SK-N-DZ (cell line): Measurements from ENCODE around the gene AKAP13.
"Not testable (repeated sequence)": the region's sequence is repeated elsewhere in the genome, so short reads cannot be mapped to it uniquely, and the experiment has no call there.

Source experiments
- DNase-seq: peaks from one replicate; pipeline ENCODE4 v3.0.0-alpha.2; 2015; ENCODE audit warnings: low spot score

AKAP13 gene

GRCh38 chr15:85568261-85568808 lies 187.9 kb downstream of the AKAP13 start:
- no peak for DNase-seq

DNA sequence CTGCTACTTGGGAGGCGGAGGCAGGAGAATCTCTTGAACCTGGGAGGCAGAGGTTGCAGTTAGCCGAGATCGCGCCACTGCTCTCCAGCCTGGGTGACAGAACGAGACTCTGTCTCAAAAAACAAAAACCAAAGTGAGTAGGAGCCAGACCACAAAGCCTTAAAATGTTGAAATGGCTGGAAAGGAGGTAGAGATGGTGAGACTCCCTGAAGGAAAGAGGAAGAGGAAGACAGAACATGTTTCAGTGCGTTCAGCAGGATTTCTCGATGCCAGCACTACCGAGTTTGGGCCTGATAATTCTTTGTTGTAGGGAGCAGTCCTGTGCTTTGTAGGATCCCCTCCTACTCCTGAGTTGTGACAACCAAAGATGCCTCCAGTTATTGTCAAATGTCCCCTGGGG lies 189.9 kb downstream of the AKAP13 start:
- no peak for DNase-seq

- no peak for DNase-seq
Observed at GRCh38 chr15:85571780-85572179, 191.4 kb downstream of the AKAP13 start.

DNA sequence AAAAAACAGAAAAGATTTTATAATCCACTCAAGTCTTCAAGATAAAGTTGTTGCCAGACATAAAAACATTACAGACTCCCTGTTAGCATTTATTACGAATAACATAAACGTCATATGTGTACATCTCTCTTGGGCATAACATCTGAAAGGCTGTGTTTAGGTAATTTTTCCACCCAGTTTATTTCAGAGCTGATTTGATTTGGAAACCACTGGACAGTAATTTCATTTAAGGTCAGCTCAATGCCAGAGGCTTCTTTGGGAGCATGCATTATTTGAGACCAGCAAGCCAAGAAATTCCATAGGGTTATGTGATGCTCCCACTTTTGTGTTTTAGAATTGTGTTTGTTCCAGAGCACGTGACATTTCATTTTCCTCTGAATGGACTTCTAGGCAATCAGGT lies 196.0 kb downstream of the AKAP13 start:
- DNase-seq, result no peak

DNA sequence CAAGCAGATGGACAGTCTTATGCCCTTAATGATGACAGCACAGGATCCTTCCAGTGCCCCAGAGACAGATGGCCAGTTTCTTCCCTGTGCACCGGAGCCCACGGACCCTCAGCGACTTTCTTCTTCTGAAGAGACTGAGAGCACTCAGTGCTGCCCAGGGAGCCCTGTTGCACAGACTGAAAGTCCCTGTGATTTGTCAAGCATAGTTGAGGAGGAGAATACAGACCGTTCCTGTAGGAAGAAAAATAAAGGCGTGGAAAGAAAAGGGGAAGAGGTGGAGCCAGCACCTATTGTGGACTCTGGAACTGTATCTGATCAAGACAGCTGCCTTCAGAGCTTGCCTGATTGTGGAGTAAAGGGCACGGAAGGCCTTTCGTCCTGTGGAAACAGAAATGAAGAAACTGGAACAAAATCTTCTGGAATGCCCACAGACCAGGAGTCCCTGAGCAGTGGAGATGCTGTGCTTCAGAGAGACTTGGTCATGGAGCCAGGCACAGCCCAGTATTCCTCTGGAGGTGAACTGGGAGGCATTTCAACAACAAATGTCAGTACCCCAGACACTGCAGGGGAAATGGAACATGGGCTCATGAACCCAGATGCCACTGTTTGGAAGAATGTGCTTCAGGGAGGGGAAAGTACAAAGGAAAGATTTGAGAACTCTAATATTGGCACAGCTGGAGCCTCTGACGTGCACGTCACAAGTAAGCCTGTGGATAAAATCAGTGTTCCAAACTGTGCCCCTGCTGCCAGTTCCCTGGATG lies 198.7 kb downstream of the AKAP13 start:
- DNase-seq, result no peak

GRCh38 chr15:85579957-85580694 lies 199.7 kb downstream of the AKAP13 start:
- no peak for DNase-seq

- DNase-seq, result no peak
Observed at GRCh38 chr15:85580879-85581278, 200.5 kb downstream of the AKAP13 start.

DNA sequence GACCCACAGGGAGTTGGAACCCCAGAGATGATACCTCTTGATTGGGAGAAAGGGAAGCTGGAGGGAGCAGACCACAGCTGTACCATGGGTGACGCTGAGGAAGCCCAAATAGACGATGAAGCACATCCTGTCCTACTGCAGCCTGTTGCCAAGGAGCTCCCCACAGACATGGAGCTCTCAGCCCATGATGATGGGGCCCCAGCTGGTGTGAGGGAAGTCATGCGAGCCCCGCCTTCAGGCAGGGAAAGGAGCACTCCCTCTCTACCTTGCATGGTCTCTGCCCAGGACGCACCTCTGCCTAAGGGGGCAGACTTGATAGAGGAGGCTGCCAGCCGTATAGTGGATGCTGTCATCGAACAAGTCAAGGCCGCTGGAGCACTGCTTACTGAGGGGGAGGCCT lies 201.1 kb downstream of the AKAP13 start:
- no peak for DNase-seq

DNA sequence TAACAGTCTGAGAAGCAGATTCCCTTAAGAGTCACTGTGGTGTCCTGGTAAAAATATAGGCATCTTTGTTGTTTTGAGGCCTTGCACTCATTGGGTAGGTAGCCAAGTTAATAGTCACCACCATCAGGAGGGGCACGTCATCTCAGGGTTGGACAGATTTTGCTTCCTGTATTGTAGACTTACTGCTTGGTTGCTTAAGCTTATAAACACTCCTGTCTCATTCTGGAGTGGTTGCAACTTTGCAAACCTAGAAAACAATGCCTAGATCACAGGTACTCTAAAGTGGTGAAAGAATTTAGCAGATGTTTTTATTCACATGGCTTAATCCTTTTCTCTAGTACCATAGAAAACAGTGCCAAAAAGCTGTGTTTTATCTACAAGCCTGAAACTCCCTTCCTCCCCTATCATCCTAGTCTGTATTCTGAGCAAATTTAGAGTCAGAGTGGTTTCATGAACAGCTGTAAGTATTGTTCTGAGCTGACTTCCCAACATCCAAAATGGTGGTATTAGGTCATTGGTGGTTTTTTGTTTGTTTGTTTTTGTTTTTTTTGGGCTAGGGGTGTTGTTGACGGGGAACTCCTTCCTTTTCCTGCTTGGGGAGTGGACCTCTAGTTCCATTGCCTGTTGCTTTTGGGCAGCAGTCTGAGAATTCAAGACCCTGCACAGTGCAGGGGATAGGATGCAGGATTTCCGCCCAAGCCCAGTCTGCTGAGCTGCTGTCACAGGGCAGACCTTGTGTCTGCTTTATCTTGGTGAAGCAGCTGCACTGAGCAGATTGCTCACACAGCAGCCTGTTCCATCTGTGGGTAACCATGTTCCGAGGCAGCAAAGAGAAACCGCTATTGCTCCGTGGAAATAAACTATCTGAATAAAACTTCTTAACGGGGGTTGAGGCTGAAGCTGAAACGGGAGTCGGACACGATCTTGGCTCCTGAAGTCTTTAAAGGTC lies 202.0 kb downstream of the AKAP13 start:
- DNase-seq, result no peak

DNA sequence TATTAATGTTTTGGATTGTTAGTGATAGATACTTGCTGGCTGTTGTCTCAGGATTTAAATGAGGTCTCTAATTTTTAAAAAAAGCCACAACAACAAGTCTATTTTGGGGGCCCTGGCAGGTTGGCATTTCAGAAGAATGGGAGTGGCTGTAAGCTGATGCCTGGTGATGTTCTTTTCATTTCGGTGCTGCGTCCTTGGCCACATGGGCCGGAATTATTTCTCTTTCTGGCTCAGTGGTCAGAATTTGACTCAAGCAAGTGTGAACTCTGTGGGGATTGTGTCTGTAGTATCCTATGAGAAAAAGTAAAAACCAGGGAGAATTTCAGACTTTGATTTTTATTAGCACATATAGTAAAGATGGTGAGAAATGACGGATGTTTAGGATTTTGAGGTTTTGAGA lies 203.0 kb downstream of the AKAP13 start:
- no peak for DNase-seq

GRCh38 chr15:85583923-85584390 lies 203.6 kb downstream of the AKAP13 start:
- no peak for DNase-seq

- DNase-seq, result no peak
Observed at GRCh38 chr15:85584872-85585271, 204.5 kb downstream of the AKAP13 start.

DNA sequence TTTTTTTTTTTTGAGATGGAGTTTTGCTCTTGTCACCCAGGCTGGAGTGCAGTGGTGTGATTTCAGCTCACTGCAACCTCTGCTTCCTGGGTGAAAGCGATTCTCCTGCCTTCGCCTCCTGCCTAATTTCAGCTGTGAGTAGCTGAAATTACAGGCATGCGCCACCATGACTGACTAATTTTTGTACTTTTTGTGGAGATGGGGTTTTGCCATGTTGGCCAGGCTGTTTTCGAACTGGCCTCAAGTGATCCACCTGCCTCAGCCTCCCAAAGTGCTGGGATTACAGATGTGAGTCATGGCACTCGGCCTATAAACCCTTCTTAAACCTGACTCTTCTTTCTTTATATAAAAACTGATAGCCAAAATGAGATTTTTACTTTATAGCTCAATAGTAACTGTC lies 205.8 kb downstream of the AKAP13 start:
- not testable (repeated sequence) for DNase-seq

DNA sequence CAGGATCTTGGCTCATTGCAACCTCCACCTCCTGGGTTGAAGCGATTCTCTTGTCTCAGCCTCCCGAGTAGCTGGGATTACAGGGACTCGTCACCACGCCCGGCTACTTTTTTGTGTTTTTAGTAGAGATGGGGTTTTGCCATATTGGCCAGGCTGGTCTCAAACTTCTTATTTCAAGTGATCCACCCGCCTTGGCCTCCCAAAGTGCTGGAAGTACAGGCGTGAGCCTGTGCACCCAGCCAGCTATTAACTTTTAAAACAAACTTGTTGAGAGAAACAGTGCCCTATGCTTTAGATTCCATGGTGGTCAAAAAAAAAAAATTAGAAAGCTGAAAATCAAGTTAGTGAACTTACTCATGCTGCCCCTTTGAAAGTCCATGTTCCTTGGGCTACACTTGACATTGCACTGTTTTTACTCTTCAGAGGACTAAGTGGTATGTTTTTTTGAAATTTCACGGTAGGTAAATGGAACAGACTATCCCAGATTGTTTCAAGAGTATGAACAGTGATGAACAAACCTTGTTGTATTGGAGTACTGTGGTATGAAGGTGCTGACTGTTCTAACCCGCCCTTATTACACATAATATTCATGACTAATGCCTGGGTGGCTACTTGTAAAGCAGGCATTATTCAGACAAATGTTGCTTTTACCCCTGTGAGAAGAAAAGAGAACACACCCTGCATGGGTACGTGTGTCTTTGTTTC lies 207.5 kb downstream of the AKAP13 start:
- no peak for DNase-seq

DNA sequence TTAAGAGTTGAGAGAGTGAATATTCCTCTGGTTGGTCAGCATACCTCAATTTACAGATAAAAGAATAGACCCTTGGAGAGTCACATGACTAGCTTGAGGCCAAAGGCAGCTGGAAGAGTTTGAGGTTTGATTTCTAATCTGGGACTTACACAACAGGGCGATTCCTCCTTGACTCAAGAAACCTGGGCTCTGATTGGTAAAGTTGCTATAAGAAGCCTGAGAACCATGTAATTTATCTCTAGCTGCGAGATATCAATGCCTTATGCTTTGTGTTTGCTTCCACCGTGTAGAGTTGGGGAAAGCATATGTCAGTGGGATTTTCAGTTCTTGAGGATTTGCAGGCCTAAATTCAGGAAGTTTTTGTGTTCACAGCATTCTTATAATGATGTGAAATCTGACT lies 208.3 kb downstream of the AKAP13 start:
- DNase-seq, result no peak

DNA sequence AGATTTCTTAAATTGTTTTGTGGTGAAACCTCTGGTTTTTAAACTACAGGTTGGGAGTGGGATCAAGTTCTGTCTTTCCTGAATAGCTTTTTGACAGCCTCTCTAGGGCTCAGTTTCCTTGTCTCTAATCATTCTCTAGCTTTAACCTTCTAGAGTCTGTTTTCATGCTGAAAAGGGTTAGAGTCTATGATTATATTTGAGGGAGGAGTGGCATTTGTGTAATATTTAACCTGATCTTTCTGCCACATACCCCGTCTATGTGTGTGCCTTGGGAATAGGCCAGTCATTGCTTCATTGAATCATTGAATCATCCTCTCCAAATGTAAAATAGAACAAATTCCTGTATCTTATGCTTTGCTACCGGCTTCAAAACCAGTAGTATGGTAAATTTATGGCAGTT lies 209.4 kb downstream of the AKAP13 start:
- no peak for DNase-seq

GRCh38 chr15:85591622-85592021 lies 211.2 kb downstream of the AKAP13 start:
- DNase-seq, result no peak

DNA sequence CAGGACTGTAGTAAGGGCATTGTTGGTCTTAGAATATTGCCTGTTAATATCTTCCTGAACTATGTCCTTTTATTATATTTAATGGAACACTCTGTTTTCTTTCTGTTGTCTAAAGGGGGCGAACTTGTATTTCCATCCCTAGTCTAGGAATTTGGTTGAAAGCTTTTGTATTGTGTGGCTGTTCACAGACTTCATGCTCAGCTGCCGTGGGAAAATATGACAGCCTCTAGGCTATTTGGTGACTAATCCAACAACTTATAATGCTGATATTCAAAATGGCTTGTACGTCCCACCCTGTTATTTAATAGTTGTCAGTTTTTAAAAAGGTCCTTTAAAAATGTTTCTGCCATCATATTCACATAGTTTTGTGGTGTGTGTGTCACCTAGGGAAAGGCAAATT lies 211.7 kb downstream of the AKAP13 start:
- no peak for DNase-seq

DNA sequence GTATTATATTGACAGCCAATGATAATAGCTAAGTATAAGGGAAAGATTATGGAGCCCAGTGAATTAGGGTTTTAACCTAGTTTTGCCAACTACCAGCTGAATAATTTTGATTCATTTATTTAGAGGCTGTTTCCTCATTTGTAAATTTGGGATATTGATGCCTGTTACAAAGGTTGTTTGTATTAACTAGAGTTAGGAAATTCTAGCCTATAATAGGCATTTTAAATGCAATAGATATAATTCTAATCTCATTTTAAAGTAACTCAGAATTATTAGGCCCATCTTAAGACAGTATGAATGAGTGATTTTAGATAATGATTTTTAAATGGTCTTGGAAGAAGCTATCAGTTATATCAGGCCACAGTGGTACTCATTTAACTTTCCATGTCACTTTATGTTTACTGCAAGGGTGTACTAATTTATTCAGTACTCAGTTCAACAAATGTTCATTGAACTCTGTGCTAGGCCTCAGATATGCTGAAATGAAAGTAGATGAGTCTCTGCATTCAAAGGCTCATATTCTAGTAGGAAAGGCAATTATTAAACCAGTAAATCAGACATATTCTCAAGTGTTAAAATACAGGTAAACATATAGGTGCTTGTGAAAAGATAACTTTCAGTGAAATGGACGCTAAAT lies 213.5 kb downstream of the AKAP13 start:
- DNase-seq, result no peak

GRCh38 chr15:85595804-85596536 lies 215.6 kb downstream of the AKAP13 start:
- no peak for DNase-seq
